Fibroblast of lung (primary cell): ENCODE data around the gene CSNK2A1. TPM values are rescaled to one million over a fixed set of nuclear protein-coding genes. Genes with fewer than 3 reads are reported as not detected.
"Not testable (repeated sequence)": the region's sequence is repeated elsewhere in the genome, so short reads cannot be mapped to it uniquely, and the experiment has no call there.

Source experiments
- DNase-seq, 2 donors: peaks; one replicate each; pipeline versions ENCODE4 v3.0.0 to v3.0.0-alpha.2; 2010; ENCODE audit warnings: low read depth in 2 of 2
- H2AFZ ChIP-seq: 2 replicates; pipeline ENCODE4 v1.5.1; 2012; ENCODE audit warnings: low read length, control low read depth, inconsistent platforms
- H3K27ac ChIP-seq: 2 replicates; pipeline ENCODE4 v1.5.1; 2011; ENCODE audit warnings: low read length, control low read depth; ENCODE audit not compliant: insufficient read depth
- H3K27me3 ChIP-seq: 2 replicates; pipeline ENCODE4 v1.5.1; 2011; ENCODE audit warnings: mild to moderate bottlenecking, low read length; ENCODE audit not compliant: control insufficient read depth, insufficient read depth
- H3K36me3 ChIP-seq: 2 replicates; pipeline ENCODE4 v1.5.1; 2011; ENCODE audit warnings: low read length; ENCODE audit not compliant: control insufficient read depth, insufficient read depth
- H3K4me1 ChIP-seq: 2 replicates; pipeline ENCODE4 v1.5.1; 2011; ENCODE audit warnings: low read length; ENCODE audit not compliant: control insufficient read depth, insufficient read depth; ENCODE audit errors: extremely low read depth
- H3K4me2 ChIP-seq: 2 replicates; pipeline ENCODE4 v1.5.1; 2011; ENCODE audit warnings: low read length, control low read depth; ENCODE audit not compliant: insufficient read depth; ENCODE audit errors: extremely low read depth
- H3K4me3 ChIP-seq, 4 experiments: fragments of 200-600 bp in 1 of 4; sonication (generic) in 1 of 4; replicated peaks in 1 of 4; 2 replicates each; pipeline ENCODE4 v1.5.1; 2011 to 2016; ENCODE audit warnings: low read length in 4 of 4, low read depth in 3 of 4, mild to moderate bottlenecking in 3 of 4, control low read depth in 2 of 4, inconsistent platforms in 1 of 4, mixed read lengths in 1 of 4; ENCODE audit not compliant: insufficient read depth in 1 of 4; ENCODE audit errors: control extremely low read depth in 1 of 4
- H3K79me2 ChIP-seq: 2 replicates; pipeline ENCODE4 v1.5.1; 2012; ENCODE audit warnings: mild to moderate bottlenecking, low read length, inconsistent platforms; ENCODE audit not compliant: control insufficient read depth, insufficient read depth
- H3K9ac ChIP-seq: 2 replicates; pipeline ENCODE4 v1.5.1; 2011; ENCODE audit warnings: mild to moderate bottlenecking, low read length, control low read depth; ENCODE audit not compliant: insufficient read depth
- H3K9me3 ChIP-seq: 2 replicates; pipeline ENCODE4 v1.5.1; 2012; ENCODE audit warnings: low read depth, low read length; ENCODE audit not compliant: control insufficient read depth, insufficient read depth
- H4K20me1 ChIP-seq: 2 replicates; pipeline ENCODE4 v1.5.1; 2011; ENCODE audit warnings: low read length; ENCODE audit not compliant: control insufficient read depth, insufficient read depth; ENCODE audit errors: extremely low read depth
- EZH2 ChIP-seq: IDR thresholded peaks from 2 replicates; pipeline ENCODE4 v1.5.1; 2012; ENCODE audit warnings: low read length, control low read depth, mild to moderate bottlenecking; ENCODE audit errors: missing control alignments
- polyA plus RNA-seq, 2 donors: library from polyadenylated mRNA; depleted of rRNA in 1 of 2; stranded (reverse) in 1 of 2; unstranded in 1 of 2; fragments of >200 nt; gene quantifications; 2 replicates each; pipeline ENCODE4 v1.2.1, GENCODE V29; 2011 to 2012; ENCODE audit warnings: missing spikeins in 1 of 2
- total RNA-seq: library from RNA; depleted of rRNA; stranded (reverse); fragments of >200 nt; gene quantifications from 2 replicates; pipeline ENCODE4 v1.2.1, GENCODE V29; 2014
- TF ChIP-seq, protein P1 (sequence below), 2 donors: IDR thresholded peaks in 1 of 2; conservative IDR thresholded peaks in 1 of 2; 1 replicate in 1 of 2; 2 replicates in 1 of 2; pipeline ENCODE4 v1.5.1; 2011 to 2012; ENCODE audit warnings: low read length in 2 of 2, control low read depth in 1 of 2, inconsistent platforms in 1 of 2, low read depth in 1 of 2, mild to moderate bottlenecking in 1 of 2

CSNK2A1 gene
- total and polyA plus RNA-seq, 2 donors (not counting 1 experiment from before 2014, with no cell fraction given), result 120 to 124 TPM

DNA sequence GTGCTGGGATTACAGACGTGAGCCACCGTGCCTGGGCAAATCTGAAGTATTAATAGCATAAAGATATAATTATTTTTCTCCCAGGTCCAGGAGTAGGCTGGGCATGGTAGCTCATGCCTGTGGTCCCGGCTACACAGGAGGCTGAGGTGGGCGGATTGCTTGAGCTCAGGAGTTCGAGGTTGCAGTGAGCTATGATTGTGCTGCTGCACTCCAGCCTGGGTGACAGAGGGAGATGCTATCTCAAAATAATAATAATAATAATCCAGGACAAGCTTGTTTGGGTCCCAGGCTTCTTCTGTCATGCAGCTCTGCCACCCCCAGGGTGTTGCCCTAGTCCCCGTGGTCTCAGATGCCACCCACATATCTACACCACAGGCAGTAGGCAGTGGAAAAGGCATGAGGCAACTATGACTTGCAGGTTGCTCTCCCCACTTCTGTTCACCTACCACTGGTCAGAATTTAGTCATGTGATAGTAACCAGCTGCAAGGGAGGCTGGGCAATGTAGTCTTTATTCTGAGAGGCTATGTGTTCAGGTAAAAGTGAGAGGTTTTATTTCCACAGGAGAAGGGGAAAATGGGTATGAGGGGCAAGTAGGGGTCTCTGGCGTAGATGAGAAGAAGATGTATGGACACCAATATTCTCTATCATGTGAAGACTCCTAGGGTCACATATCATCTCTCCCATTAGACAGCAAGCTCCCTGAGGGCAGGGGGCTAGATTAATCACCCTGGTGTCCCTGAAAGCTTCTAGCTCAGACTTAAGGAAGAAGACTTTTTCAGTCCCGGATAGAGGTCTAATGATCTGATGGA lies 40.8 kb upstream of the CSNK2A1 start:
- H3K79me2 ChIP-seq, result no peaks in the 10 kb centered on the region
- no peak overlapping the region for H3K27ac ChIP-seq
- H2AFZ ChIP-seq, result no peak overlapping the region
- no peak overlapping the region for H3K4me3 ChIP-seq
- H3K9me3 ChIP-seq, result no peaks in the 10 kb centered on the region
- no peak for DNase-seq
- H3K27me3 ChIP-seq, result no peaks in the 10 kb centered on the region
- H3K4me1 ChIP-seq, result no peaks in the 10 kb centered on the region
- no peak overlapping the region for H3K9ac ChIP-seq
- no peaks in the 10 kb centered on the region for H4K20me1 ChIP-seq
- no peak overlapping the region for H3K4me2 ChIP-seq
- H3K36me3 ChIP-seq, result no peaks in the 10 kb centered on the region
- TF ChIP-seq, protein P1, sequence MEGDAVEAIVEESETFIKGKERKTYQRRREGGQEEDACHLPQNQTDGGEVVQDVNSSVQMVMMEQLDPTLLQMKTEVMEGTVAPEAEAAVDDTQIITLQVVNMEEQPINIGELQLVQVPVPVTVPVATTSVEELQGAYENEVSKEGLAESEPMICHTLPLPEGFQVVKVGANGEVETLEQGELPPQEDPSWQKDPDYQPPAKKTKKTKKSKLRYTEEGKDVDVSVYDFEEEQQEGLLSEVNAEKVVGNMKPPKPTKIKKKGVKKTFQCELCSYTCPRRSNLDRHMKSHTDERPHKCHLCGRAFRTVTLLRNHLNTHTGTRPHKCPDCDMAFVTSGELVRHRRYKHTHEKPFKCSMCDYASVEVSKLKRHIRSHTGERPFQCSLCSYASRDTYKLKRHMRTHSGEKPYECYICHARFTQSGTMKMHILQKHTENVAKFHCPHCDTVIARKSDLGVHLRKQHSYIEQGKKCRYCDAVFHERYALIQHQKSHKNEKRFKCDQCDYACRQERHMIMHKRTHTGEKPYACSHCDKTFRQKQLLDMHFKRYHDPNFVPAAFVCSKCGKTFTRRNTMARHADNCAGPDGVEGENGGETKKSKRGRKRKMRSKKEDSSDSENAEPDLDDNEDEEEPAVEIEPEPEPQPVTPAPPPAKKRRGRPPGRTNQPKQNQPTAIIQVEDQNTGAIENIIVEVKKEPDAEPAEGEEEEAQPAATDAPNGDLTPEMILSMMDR (conservative IDR thresholded peaks at IDR 0.05 in 1 of 2, IDR thresholded peaks at IDR 0.05 in 1 of 2; ENCODE audit: low read depth in 1 of 2, low read length in 2 of 2), result no peak
- TF ChIP-seq EZH2, result no peak

DNA sequence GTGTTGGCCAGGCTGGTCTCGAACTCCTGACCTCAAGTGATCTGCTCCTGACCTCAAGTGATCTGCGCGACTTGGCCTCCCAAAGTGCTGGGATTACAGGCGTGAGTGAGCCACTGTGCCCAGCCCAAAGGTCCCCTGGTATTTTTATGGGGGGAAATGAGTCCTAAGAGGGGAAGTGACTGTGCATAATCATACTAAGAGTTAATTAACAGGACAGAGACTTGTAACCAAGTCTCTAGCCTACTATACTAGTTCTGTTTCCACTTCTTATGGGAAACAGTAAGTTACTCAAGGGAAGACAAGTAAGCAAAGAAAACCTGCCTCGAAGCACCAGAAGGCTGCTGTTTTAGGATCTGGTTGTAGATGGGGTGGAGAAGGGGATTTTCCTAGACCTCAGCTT lies 38.6 kb upstream of the CSNK2A1 start:
- Histone ChIP-seq H3K27ac (no peak overlapping the region), H3K36me3 (no peaks in the 10 kb centered on the region), H3K27me3 (no peaks in the 10 kb centered on the region), H3K4me1 (no peaks in the 10 kb centered on the region), H3K79me2 (no peaks in the 10 kb centered on the region), H4K20me1 (no peaks in the 10 kb centered on the region), H3K9ac (no peak overlapping the region), H3K9me3 (no peaks in the 10 kb centered on the region), H3K4me2 (no peak overlapping the region), H2AFZ (no peak overlapping the region), H3K4me3 (no peak overlapping the region)
- DNase-seq, result no peak
- no peak for TF ChIP-seq EZH2
- TF ChIP-seq, protein P1 (conservative IDR thresholded peaks at IDR 0.05 in 1 of 2, IDR thresholded peaks at IDR 0.05 in 1 of 2; ENCODE audit: low read depth in 1 of 2, low read length in 2 of 2), result no peak

DNA sequence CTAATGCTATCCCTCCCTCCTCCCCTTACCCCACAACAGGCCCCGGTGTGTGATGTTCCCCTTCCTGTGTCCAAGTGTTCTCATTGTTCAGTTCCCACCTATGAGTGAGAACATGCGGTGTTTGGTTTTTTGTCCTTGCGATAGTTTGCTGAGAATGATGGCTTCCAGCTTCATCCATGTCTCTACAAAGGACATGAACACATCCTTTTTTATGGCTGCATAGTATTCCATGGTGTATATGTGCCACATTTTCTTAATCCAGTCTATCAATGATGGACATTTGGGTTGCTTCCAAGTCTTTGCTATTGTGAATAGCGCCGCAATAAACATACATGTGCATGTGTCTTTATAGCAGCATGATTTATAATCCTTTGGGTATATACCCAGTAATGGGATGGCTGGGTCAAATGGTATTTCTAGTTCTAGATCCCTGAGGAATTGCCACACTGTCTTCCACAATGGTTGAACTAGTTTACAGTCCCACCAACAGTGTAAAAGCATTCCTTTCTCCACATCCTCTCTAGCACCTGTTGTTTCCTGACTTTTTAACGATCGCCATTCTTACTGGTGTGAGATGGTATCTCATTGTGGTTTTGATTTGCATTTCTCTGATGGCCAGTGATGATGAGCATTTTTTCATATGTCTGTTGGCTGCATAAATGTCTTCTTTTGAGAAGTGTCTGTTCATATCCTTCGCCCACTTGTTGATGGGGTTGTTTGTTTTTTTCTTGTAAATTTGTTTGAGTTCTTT lies 35.5 kb upstream of the CSNK2A1 start:
- H3K79me2 ChIP-seq, H3K27ac ChIP-seq, DNase-seq, H3K9ac ChIP-seq, H3K4me2 ChIP-seq, H4K20me1 ChIP-seq, H3K4me1 ChIP-seq, H3K9me3 ChIP-seq, H3K36me3 ChIP-seq, H2AFZ ChIP-seq, H3K4me3 ChIP-seq, H3K27me3 ChIP-seq: not testable (repeated sequence)
